SKM-1 treated with dmso at 0.1 percent for 144 hours (cell line): Measurements from ENCODE around the gene TMEM131.

Source experiments
- DNase-seq: peaks from one replicate; lab custom pipeline; 2025; ENCODE audit not compliant: unreplicated experiment; lab: John Stamatoyannopoulos, UW

The TMEM131 gene

DNA sequence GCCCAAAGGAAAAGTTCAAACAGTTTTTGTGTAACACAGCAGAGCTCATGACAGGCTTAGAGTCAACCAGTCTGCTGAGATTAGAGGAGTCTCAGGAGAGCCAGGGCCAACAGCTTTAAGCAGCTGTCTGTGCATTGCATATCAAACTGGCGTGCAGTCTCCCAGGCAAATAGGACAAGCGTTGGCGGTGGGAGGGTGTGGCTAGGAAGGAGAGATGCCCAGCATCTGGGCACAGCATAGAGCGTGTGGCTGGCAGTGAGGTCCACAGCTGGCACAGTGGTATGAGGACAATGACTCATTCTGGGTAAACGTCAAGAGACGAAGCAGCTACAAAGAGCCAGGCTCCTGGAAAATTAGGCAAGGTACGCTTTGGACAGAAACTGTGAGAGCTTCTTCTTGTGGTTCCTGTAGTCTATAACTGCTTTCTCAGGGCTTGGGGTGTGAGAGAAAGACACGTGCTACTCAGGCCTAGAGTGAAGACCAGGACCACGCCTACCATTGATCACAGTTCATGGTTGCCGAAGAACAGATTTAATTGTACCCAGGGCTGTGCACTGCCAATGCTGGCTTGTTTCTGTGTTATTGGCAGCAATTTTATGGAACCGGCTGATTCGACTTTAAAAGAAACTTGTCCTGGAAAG lies 267.5 kb downstream of the TMEM131 start:
- no peak for DNase-seq

DNA sequence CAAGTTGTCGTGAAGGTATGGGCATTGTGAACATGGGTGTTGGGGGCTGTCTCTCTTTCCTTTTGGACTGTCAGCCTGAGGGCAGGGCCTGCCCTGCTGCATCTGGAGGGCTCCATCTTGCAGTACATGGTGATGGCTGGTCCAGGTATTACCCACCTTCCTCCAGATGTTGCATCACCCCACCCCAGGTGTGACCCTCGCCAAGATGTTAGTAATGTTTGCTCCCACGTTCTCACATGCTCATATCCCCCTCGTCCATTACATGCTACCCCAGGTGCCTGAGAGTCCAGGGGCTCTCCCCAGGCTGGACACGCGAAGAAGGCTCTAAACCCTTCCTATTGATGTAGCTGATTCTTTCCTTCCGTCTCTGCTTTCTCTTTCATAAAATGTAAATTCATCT lies 268.5 kb downstream of the TMEM131 start:
- DNase-seq = no peak

DNA sequence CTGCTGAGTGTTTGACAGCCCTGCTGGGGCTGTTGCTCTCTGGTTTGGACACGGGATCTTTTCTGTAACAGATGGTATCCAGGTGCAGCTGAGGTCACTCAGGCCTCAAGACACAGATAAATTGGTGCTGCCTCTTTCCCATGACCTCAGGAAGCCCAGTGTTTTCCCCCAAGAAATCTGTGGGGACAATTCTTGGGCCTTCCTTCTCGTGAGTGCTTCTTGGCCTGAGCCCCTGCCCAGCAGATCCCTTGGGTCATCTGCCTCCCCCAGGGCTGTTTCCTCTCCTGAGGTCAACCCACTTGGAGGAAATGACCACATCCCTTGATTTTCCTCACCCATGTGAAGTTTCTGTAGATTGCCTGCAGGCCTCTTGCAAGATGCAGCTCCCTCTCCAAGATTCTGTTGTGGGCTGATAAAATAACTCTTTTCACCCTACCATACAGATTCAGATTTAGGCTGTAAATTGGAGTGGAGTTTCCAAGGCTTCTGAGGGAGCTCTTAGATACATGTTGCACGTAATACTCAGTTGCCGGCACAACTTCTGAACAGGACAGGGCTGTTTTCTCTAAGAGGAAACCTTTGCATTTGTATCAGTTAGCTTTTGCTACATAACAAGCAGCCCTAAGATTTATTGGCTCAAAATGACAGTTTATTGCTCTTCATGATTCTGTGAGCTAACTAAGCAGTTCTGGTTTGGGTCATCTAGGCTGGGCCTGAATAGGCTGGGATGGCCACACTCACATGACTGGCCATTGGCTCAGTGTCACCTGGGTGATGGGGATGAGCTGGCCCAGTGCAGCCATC lies 269.3 kb downstream of the TMEM131 start:
- no peak for DNase-seq

DNA sequence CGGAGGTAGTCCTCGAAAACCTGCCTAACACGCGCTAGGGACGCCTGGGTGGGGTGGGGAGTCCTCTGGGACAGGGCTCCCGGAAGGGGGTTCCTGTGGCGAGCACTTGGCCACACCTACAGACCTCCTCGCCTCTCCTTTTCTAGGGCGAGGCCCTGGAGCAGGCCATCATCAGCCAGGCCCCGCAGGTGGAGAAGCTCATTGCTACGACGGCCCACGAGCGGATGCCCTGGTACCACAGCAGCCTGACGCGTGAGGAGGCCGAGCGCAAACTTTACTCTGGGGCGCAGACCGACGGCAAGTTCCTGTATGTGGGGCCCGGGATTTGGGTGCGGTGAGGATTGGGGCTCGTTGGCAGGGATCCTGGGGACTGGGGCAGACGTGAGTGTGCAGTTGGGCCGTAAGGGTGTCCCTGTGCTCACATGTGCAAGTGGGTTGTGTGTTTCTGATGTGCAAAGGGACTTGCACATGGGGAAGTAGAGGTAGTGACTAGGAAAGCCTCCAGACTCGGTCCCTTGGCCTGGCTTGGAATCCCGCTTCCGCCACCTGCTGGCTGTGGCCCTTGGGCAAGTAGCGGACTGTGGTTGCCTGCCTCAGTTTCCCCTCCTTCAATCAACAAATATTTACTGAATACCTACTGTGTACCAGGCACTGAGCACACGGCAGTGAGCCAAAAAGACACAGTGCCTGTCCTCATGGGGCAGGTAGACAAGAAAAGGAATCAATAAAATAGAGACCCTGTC lies 270.6 kb downstream of the TMEM131 start:
- DNase-seq = no peak

DNA sequence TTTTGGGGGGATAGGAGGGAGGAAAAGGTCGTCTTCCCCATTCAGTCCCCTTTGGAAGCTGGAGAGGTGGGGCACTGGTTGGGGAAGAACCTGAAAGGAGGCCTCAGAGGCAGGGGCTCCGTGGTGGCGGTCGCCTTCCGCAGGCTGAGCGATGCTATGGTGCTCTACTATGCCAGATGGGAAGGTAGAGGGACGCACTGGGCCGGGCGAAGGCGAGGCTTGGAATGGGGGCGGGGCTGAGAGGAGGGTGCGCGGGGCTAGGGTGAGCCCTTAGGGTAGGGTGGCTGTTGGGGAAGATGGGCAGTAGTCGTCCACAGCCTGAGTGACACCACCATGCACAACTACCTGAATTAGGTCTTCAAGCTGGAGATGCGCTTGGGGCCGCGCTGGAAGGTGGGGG lies 271.2 kb downstream of the TMEM131 start:
- DNase-seq = no peak

DNA sequence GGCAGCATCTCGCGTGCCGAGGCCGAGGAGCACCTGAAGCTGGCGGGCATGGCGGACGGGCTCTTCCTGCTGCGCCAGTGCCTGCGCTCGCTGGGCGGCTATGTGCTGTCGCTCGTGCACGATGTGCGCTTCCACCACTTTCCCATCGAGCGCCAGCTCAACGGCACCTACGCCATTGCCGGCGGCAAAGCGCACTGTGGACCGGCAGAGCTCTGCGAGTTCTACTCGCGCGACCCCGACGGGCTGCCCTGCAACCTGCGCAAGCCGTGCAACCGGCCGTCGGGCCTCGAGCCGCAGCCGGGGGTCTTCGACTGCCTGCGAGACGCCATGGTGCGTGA lies 271.7 kb downstream of the TMEM131 start:
- DNase-seq = no peak

DNA sequence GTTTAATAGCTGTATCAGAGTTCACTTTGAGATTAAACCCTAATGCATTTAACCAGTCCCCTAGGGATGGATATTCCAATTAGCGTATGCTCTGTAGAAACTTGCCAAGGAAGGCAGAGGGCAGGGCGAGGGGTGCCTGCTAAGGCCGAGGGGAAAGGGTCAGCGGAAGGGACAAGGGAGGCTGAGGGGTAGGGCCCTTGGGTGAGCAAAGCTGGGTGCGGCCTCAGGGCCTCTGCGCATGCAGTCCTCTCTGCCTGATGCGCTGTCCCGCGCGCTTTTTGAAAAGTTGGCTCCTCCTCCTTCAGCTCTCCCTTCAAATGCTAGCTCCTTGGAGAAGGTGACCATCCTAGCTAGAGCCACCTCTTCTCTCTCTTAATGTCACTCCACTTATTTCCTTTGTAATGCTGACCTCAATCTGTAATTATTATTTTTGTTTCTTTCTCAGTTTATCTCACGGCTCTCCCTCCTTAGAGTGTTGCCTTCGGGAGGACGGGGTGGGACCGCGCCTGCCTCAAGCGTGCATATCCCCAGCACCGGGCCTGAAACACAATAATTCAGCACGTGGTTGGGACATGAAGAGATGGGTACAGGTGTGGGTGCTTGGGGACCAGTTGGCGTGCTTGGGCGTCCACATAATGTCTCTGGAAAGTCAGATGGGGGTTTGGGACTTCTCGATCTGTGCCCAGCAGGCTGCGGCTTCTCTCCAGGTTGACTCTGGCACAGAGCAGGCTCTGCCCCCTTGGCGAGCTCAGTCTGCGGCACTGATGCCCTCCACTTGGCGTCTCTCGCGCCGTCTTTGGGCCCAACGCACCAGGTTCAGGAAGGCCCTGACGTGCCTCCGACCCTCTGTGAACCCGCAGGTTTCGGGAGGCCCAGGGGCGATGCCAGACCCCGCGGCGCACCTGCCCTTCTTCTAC lies 272.3 kb downstream of the TMEM131 start:
- no peak for DNase-seq

DNA sequence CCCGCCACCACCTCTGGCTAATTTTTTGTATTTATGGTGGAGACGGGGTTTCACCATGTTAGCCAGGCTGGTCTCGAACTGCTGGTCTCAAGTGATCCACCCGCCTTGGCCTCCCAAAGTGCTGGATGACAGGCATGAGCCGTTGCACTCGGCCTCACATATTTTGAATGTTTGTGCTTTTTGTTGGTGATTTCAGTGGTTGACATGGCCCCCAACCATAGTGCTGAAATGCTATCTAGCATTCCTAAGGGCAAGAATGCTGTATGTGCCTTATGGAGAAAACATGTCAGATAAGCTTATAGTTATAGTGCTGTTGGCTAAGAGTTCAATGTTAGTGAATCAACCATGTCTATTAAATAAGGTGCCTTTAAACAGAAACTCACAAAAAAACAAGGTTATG lies 273.5 kb downstream of the TMEM131 start:
- DNase-seq = no peak

DNA sequence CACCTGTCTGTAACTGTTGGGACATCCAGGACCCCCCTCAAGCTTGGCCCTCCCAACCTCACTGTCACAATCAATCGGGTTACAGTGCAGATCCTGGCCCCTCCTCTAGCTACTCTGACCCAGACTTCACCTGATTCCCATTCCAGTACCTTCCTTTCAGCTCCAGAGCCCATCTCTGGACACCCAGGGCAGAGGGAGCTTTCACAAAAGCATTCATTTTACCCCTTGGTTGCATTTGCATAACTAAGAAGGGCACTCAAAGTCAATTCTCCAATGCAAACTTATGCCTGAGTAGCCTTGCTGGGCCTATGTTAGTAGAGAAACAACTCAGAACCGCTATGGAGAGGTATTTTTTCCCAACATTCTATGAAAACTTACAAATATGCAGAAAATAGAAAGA lies 275.0 kb downstream of the TMEM131 start:
- no peak for DNase-seq

DNA sequence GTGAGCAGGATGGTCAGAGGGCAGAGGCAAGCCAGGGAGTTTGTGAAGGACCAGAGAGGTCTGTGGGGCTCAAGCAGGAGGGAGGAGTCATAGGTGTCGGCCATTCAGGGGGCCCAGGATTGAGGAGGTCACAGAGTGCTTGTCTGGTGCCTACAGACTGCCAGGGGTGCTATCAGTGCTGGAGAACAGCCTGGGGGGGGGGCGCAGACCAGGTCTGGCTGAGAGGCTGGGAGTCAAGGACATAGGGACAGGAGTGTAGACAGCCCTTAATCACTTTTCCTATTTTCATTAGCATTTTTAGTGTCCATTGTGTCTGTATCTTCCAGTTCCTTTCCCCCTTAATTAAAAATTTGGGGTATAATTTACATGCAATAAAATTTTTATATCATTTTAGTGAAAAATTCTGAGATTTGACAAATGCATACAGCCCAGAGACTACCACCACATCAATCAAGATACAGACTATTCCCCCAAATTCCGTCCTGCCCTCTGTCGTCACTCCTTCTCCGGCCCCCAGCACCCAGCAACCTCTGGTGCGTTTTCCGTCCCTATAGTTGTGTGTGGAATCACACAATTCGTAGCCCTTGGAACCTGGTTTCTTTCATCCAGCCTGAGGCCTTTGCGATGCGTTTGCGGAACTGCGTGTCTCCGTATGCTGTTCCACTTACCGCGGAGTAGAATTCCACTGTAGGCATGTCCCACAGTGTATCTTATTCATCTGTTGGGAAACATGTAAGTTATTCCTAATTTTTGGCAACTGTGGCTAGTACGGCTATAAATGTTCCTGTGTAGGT lies 276.2 kb downstream of the TMEM131 start:
- no peak for DNase-seq

DNA sequence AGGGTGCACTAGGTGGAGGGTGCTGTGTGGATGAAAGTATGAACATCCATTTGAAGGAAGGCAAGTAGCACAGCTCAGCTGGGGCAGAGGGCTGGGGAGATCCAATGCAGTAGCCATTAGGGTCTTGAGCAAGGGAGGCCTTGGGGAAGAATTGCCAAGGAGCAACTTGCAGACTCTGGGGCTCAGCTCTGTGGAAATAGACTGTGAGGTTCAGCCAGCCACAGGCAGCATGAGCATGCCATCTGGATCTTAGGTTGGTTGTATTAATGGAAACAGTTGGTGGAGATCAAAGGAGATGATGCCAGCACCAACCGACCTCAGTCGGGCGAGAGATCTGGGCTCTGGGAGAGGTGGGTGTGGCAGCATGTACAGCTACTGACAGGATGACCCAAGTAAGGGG lies 276.8 kb downstream of the TMEM131 start:
- no peak for DNase-seq

DNA sequence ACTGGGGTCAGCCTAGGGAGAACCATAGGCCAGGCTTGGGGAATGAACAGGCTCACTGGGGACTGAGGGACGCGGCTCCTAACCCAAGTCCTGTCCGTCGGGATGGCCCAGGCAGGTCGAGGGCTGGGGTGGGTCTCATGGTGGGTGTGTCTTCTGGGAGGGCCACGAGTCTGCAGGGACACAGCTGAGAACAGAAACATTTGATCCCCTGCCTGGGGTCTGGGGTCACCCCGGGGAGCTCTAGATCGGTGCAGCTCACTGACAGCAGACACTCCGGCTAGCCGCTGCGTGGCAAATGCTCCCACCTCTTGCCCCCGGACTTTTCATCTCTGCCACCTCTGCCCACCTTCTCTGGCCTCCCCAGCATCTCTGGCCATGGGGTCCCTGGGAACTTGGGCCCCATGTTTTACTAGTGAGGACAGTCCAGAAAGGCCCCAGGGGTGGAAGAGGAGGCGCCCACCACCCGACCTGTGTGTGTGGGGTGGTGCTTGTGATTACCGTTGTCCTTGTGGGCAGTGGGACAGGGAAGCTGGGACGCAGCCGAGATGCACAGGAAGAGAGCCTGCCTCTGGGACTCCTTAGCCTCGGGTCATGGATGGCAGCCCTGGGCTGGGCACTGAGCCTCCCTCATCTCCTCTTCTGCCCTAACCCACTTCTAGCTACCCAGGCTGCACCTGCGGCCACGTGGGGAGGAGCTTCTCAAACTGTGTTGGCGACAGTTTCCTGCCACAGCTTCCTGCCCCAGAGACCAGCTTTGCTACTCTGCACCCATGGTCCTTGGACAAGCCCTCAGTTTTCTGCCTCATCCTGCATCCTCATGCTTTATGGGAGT lies 277.5 kb downstream of the TMEM131 start:
- no peak for DNase-seq

DNA sequence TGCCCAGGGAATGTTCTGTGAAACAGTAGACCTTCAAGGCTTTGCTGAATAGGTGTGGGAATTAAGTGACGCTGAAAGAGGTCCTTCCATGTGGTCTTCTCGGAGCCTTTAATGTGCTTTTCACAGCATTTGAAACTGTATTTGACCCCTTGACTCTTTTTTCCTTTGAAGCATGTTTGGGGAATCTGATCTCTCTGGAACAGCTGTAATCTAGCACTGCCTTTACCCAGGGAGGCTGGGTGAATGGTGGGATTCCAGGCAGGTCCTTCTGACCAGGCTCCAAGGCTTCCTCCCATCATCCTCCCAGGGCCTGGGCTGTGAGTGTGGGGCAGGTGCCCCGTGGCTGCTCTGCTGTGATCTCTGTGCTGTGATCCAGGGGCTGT lies 278.1 kb downstream of the TMEM131 start:
- DNase-seq = no peak

DNA sequence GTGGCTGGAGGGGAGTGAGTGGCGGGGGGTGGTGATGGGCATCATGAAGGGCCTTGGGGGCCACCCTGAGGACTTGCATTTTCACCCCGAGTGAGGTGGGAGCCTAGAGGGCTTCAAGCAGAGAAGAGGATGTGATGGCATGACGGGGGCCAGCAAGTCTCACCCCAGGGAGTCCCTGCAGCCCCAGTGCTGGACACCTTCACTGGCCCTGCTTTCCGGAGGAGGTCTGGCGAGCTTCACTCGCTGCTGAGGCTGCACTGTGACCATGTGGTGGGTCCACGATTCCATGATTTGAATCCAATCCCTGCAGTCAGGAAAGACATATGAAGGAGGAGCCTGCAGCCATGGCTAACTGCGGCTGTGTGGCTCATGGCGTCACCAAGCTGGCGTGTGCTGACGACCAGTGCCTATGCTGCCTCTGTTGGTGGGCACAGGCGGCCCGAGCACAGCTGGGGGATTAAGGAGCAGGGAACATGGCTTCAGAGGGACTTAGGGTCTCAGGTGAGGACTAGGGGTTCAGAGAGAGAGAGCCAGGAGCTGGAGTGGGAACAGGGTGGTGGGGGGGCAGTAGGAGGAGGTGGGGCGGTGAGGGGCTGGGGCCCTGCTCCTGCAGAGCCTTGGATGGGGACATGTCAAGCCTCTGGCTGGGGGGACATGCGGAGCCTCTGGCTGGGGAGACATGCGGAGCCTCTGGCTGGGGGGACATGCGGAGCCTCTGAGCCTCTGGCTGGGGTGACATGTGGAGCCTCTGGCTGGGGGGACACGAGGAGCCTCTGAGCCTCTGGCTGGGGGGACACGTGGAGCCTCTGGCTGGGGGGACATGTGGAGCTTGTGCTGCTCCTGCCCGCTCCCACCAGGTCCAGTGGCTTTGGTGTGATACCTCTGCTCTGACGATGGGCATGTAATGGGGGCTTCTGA lies 278.8 kb downstream of the TMEM131 start:
- DNase-seq = no peak

DNA sequence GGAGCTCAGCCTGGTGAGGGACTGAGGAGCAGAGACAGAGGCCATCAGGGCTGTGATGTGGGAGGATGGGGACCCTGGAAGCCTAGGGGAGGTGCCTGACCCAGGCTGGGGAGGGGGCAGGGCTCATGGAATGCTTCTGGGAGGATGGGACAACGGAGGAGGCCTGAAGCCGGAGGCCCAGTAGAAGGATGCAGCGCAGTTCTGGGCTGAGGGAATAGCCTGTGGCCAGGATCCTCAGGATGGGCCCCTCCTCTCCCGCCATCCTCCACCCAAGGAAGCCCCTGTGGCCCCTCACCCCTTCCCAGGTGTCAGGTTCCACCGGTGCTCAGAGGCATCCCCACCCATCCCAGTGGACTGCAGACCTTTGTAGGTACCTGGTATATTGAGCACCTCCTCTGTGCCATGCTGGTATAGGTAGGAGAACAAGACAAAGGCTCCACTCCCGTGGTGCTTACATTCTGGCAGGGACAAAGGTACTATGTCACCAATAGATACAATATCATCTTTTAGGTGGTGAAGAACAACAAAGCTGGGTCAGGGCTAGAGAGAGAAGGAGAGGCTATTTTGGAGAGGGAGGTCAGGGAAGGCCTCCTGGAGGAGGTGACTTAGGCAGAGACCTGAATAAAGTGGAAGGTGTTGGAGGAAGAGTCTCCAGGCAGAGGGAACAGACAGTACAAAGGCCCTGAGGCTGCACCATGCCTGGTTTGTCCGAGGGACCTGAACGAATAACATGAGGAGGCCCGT lies 279.6 kb downstream of the TMEM131 start:
- DNase-seq = no peak

DNA sequence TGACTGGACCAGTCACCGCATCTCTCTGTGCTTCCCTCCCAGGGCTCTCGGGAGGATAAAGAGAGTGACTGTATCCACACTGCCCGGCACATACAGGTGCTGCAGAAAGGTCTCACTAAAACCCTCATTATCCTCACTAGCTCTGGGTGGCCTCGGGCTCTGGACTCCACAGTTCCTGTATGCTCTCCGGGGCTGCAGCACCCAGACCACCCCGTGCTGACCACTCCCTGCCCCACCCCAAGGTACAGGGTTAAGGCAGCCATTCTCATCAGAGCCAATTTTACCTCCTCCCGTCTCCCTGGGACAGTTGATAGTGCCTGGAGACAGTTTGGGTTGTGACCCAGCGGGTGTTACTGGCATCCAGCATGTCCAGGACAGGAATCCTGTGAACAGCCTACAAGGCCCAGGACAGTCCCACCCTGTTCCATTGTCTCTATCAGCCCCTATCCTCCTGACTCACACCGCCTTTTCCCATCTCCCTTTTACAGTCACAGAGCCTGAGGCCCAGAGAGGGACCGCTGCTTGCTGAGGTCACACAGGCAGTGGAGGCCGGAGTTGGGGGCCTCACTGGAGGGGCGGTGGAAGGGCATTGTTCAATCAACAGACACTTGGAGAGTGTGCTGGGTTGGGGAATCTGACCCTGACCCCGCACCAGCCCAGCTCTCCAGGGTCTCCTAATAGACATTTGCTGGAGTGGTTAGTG lies 280.6 kb downstream of the TMEM131 start:
- DNase-seq = no peak
